Endodermal cell (in vitro differentiated cells): ENCODE results near the gene CUZD1. TPM values are rescaled to one million over a fixed set of nuclear protein-coding genes. Genes with fewer than 3 reads are reported as not detected.
"Not testable (repeated sequence)": the region's sequence is repeated elsewhere in the genome, so short reads cannot be mapped to it uniquely, and the experiment has no call there.

Experiments used
- DNase-seq: peaks from one replicate; pipeline ENCODE4 v3.0.0-alpha.2; 2017
- H3K27ac ChIP-seq: 2 replicates; pipeline ENCODE4 v1.5.1; 2013; ENCODE audit warnings: mild to moderate bottlenecking, low read depth, low read length, moderate library complexity
- H3K27me3 ChIP-seq: 2 replicates; pipeline ENCODE4 v1.6.1; 2013; ENCODE audit warnings: mild to moderate bottlenecking, low read length, moderate library complexity; ENCODE audit not compliant: insufficient read depth, control insufficient read depth, poor library complexity, severe bottlenecking
- H3K36me3 ChIP-seq: 2 replicates; pipeline ENCODE4 v1.7.0; 2013; ENCODE audit warnings: mild to moderate bottlenecking, low read length, moderate library complexity; ENCODE audit not compliant: control insufficient read depth, insufficient read depth
- H3K4me1 ChIP-seq: one replicate; pipeline ENCODE4 v1.7.0; 2013; ENCODE audit warnings: low read length; ENCODE audit not compliant: control insufficient read depth, insufficient read depth
- H3K4me3 ChIP-seq: 2 replicates; pipeline ENCODE4 v1.5.1; 2013; ENCODE audit warnings: mild to moderate bottlenecking, low read length, moderate library complexity
- H3K9ac ChIP-seq: 2 replicates; pipeline ENCODE4 v1.6.1; 2013; ENCODE audit warnings: mild to moderate bottlenecking, low read length, moderate library complexity; ENCODE audit not compliant: poor library complexity, severe bottlenecking; ENCODE audit errors: extremely low read depth
- H3K9me3 ChIP-seq: 2 replicates; pipeline ENCODE4 v1.6.1; 2013; ENCODE audit warnings: mild to moderate bottlenecking, low read length, moderate library complexity; ENCODE audit not compliant: control insufficient read depth
- H3K27ac Mint-ChIP-seq: 2 replicates; pipeline ENCODE4 v1.8.0; 2020; ENCODE audit warnings: mixed read lengths
- H3K27me3 Mint-ChIP-seq: 2 replicates; pipeline ENCODE4 v1.8.0; 2021; ENCODE audit warnings: mild to moderate bottlenecking, mixed read lengths; ENCODE audit not compliant: insufficient read depth
- H3K36me3 Mint-ChIP-seq: 2 replicates; pipeline ENCODE4 v1.8.0; 2020; ENCODE audit warnings: low read depth, mixed read lengths
- H3K4me1 Mint-ChIP-seq: 2 replicates; pipeline ENCODE4 v1.8.0; 2020; ENCODE audit warnings: mixed read lengths
- H3K4me3 Mint-ChIP-seq: 2 replicates; pipeline ENCODE4 v1.8.0; 2020; ENCODE audit warnings: mild to moderate bottlenecking, moderate library complexity, mixed read lengths
- H3K9me3 Mint-ChIP-seq: 2 replicates; pipeline ENCODE4 v1.8.0; 2020; ENCODE audit warnings: mild to moderate bottlenecking, mixed read lengths
- WGBS, 2 experiments: methylation state at CpG; one replicate each; pipeline versions ENCODE4 v1.1.5 to v1.1.7; 2013; ENCODE audit warnings: missing lambda C conversion rate in 2 of 2, mixed read lengths in 1 of 2; ENCODE audit not compliant: insufficient coverage in 1 of 2, insufficient read length in 1 of 2; 5-methylcytosine and 5-hydroxymethylcytosine counted together
- total RNA-seq, 2 donors: library from RNA; stranded (reverse); fragmentation: NEBNext Ultra II Directional in 1 of 2; extraction: Animal tissue kit (Norgen Biotek cat#: 25700) in 1 of 2; gene quantifications; 2 replicates in 1 of 2; 3 replicates in 1 of 2; pipeline ENCODE4 v1.2.1, GENCODE V29; 2021
- TF ChIP-seq, protein P1 (sequence below): fragments of 200-600 bp; sonication (generic); conservative IDR thresholded peaks from 2 replicates; pipeline ENCODE4 v1.5.0; 2021; ENCODE audit warnings: antibody characterized with exemption, mild to moderate bottlenecking

CUZD1 gene
- total RNA-seq, 2 donors from 2014 or later: 0.53 TPM; not detected in 1

DNA sequence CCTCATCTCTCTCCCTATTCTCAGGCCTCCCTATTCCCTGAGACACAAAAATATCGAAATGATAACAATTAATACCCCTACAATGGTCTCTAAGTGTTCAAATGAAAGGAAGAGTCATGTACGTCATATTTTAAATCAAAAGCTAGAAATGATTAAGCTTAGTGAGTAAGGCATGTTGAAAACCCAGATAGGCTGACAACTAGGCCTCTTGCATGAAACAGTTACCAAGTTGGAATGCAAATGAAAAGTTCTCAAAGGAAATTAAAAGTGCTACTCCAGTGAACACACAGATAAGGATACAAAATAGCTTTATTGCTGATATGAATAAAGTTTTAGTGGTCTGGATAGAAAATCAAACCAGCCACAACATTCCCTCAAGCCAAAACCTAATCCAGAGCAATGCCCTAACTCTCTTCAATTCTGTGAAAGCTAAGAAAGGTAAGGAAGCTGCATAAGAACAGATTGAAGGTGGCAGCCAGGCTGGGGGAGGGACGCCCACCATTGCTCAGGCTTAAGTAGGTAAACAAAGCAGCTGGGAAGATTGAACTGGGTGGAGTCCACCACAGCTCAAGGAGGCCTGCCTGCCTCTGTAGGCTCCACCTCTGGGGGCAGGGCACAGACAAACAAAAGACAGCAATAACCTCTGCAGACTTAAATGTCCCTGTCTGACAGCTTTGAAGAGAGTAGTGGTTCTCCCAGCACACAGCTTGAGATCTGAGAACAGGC, 21.3 kb upstream of the CUZD1 start:
- not testable (repeated sequence) for H3K27me3 Mint-ChIP-seq, H3K27ac Mint-ChIP-seq, H3K36me3 ChIP-seq, H3K4me3 Mint-ChIP-seq, H3K4me1 Mint-ChIP-seq, H3K4me1 ChIP-seq, DNase-seq, H3K27me3 ChIP-seq, H3K9ac ChIP-seq, H3K27ac ChIP-seq
- Histone ChIP-seq H3K9me3 (peaks cover 12% of the 10 kb centered on the region), H3K4me3 (peak overlapping the region; percentile 36)
- 92 to 100% methylated on average over 1 to 3 of the region's 3 CpGs for WGBS, 2 experiments
- Mint-ChIP-seq H3K36me3 (peaks cover 30% of the 10 kb centered on the region), H3K9me3 (peaks cover 50% of the 10 kb centered on the region)

DNA sequence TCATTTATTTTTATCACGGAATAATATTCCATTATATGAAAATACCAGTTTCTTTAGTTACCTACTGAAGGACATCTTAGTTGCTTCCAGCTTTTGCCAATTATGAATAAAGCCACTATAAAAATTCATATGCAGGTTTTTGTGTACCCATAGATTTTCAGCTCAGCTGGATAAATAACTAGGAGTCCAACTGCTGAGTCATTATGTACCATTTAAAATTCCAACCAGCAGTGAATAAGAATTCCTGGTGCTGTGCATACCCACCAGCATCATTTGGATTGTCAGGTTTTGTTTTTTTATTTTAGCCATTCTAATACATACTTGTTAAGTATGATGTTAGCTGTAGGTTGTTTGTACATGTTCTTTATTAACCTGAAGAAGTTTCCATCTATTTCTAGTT, 19.2 kb upstream of the CUZD1 start:
- no peak for DNase-seq
- Mint-ChIP-seq H3K36me3 (peaks cover 24% of the 10 kb centered on the region), H3K27me3 (no peaks in the 10 kb centered on the region), H3K4me3 (no peak overlapping the region), H3K27ac (no peak overlapping the region), H3K4me1 (no peaks in the 10 kb centered on the region), H3K9me3 (peaks cover 39% of the 10 kb centered on the region)
- Histone ChIP-seq H3K27me3 (no peaks in the 10 kb centered on the region), H3K4me3 (no peak overlapping the region), H3K9me3 (peaks cover 12% of the 10 kb centered on the region), H3K27ac (no peak overlapping the region), H3K4me1 (no peaks in the 10 kb centered on the region), H3K9ac (no peak overlapping the region), H3K36me3 (no peaks in the 10 kb centered on the region)
- TF ChIP-seq, protein P1, sequence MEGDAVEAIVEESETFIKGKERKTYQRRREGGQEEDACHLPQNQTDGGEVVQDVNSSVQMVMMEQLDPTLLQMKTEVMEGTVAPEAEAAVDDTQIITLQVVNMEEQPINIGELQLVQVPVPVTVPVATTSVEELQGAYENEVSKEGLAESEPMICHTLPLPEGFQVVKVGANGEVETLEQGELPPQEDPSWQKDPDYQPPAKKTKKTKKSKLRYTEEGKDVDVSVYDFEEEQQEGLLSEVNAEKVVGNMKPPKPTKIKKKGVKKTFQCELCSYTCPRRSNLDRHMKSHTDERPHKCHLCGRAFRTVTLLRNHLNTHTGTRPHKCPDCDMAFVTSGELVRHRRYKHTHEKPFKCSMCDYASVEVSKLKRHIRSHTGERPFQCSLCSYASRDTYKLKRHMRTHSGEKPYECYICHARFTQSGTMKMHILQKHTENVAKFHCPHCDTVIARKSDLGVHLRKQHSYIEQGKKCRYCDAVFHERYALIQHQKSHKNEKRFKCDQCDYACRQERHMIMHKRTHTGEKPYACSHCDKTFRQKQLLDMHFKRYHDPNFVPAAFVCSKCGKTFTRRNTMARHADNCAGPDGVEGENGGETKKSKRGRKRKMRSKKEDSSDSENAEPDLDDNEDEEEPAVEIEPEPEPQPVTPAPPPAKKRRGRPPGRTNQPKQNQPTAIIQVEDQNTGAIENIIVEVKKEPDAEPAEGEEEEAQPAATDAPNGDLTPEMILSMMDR: no peak
- WGBS, 2 experiments: 100% methylated on average over 1 of the region's 1 CpG; no CpG with 5 or more reads in 1 of the 2 experiments

DNA sequence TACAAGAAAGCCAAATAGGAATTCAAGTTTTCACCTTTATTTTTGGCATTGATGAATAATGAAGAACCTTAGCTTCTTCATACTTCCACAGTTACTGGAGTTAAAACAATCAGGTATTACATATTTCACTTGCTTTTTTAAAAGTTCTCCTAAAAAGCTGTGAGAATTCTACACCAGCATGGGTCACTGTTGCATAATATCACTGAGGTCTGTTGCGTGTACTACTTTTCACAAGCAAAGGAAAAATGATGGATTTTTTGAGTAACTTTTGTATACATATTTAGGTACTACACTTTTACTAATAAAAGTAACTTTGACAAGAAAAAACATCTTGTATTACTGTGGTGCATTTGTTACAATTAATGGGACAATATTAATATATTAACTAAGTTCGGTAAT, 18.5 kb upstream of the CUZD1 start:
- Histone ChIP-seq H3K27ac (no peak overlapping the region), H3K9ac (no peak overlapping the region), H3K4me1 (no peaks in the 10 kb centered on the region), H3K9me3 (peaks cover 12% of the 10 kb centered on the region), H3K27me3 (no peaks in the 10 kb centered on the region), H3K36me3 (no peaks in the 10 kb centered on the region), H3K4me3 (no peak overlapping the region)
- Mint-ChIP-seq H3K27ac (no peak overlapping the region), H3K36me3 (peaks cover 24% of the 10 kb centered on the region), H3K9me3 (peaks cover 33% of the 10 kb centered on the region), H3K27me3 (no peaks in the 10 kb centered on the region), H3K4me1 (no peaks in the 10 kb centered on the region), H3K4me3 (no peak overlapping the region)
- TF ChIP-seq, protein P1: no peak
- WGBS, 2 experiments: 94% methylated on average over 2 of the region's 2 CpGs; no CpG with 5 or more reads in 1 of the 2 experiments
- no peak for DNase-seq
